Measurements from ENCODE around the gene CPSF4L. TPM values are rescaled to one million over a fixed set of nuclear protein-coding genes. Genes with fewer than 3 reads are reported as not detected.
"Not testable (repeated sequence)": the region's sequence is repeated elsewhere in the genome, so short reads cannot be mapped to it uniquely, and the experiment has no call there.

CPSF4L gene, protein sequence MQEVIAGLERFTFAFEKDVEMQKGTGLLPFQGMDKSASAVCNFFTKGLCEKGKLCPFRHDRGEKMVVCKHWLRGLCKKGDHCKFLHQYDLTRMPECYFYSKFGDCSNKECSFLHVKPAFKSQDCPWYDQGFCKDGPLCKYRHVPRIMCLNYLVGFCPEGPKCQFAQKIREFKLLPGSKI
- not detected for total RNA-seq
- polyA plus RNA-seq = not detected
- long read RNA-seq, donor 1 = 0 reads
- long read RNA-seq, donor 2 = 0 reads
- long read RNA-seq, donor 3 = 0 reads

DNA sequence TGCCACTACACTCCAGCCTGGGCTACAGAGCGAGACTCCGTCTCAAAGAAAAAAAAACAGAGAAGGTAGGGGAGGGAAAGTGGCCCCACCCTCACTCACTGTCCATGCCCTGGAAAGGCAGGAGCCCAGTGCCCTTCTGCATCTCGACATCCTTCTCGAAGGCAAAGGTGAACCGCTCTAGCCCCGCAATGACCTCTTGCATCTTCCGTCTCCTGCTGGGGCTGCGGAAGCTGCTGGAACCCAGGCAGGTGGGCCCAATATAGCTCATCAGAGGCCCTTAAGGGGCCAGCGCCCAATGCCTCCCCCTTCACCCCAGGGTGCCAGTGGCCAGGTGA is at the start of gene CPSF4L:
Gene CPSF4L, minus strand, starts transcription at position 264 of the 335 bp plus-strand sequence. Its CDS starts 62 bp downstream, at position 202.
- intact Hi-C loops (cut with DNase I) = no loop called here
- Histone ChIP-seq H3K9me3 (no peaks in the 10 kb centered on the region), H3K4me1 (peaks cover 0 to 6% (median 0%) of the 10 kb centered on the region in 12 donors), H3K27me3 (no peaks in the 10 kb centered on the region), H3K4me3 (no peak within 1 kb of the TSS), H3K36me3 (no peaks in the 10 kb centered on the region), H3K27ac (peak within 1 kb of the TSS in 1 of 12 donors; percentile 24)
- no peak for TF ChIP-seq POLR2A (IDR thresholded peaks at IDR 0.05)
- TF ChIP-seq, protein P1, sequence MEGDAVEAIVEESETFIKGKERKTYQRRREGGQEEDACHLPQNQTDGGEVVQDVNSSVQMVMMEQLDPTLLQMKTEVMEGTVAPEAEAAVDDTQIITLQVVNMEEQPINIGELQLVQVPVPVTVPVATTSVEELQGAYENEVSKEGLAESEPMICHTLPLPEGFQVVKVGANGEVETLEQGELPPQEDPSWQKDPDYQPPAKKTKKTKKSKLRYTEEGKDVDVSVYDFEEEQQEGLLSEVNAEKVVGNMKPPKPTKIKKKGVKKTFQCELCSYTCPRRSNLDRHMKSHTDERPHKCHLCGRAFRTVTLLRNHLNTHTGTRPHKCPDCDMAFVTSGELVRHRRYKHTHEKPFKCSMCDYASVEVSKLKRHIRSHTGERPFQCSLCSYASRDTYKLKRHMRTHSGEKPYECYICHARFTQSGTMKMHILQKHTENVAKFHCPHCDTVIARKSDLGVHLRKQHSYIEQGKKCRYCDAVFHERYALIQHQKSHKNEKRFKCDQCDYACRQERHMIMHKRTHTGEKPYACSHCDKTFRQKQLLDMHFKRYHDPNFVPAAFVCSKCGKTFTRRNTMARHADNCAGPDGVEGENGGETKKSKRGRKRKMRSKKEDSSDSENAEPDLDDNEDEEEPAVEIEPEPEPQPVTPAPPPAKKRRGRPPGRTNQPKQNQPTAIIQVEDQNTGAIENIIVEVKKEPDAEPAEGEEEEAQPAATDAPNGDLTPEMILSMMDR (IDR thresholded peaks at IDR 0.05) = no peak
- DNase-seq (no peak), ATAC-seq (no peak)
- 88 to 98% (median 94%) methylated on average over 8 to 9 of the region's 9 CpGs for WGBS, 4 donors

DNA sequence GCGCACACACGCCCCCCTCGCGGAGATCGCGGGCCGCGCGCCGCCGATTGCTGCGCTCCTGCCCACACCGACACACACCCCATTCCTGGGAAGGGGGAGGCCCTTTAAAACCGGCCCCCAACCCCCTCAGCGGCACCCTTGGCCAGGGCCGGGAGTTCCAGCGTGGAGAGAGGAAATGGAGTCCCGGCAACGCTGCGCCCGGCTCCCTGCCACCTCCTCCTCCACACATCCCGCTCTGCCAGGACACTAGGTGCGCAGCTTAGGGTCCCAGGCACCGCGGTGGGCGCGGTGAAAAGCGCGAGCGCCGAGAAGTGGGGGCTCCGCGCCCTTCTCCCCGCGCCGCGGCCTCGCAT is 49.7 kb upstream of the CPSF4L start:
- Histone ChIP-seq H3K36me3 (no peaks in the 10 kb centered on the region), H3K27ac (peak overlapping the region; percentile 94 to 100 (median 98)), H3K4me1 (peaks cover 12 to 48% (median 42%) of the 10 kb centered on the region in 12 donors), H3K4me3 (peak overlapping the region; percentile 87 to 100 (median 94)), H3K27me3 (no peaks in the 10 kb centered on the region), H3K9me3 (no peaks in the 10 kb centered on the region)
- peak; percentile 1 to 22 (median 20) for ATAC-seq
- DNase-seq = peak in 4 of 5 donors; percentile 58 to 81 (median 59)
- 0 to 1% (median 0%) methylated on average over 24 to 38 of the region's 38 CpGs for WGBS, 4 donors
- TF ChIP-seq POLR2A (IDR thresholded peaks at IDR 0.05) = no peak
- TF ChIP-seq, protein P1 (IDR thresholded peaks at IDR 0.05) = no peak
- intact Hi-C loops (cut with DNase I) = loop anchor here in 9 of 10 donors (2.0 to 10.0 kb wide), 7 partner anchors 19 to 57 kb away; no protein-coding TSS in a partner anchor

DNA sequence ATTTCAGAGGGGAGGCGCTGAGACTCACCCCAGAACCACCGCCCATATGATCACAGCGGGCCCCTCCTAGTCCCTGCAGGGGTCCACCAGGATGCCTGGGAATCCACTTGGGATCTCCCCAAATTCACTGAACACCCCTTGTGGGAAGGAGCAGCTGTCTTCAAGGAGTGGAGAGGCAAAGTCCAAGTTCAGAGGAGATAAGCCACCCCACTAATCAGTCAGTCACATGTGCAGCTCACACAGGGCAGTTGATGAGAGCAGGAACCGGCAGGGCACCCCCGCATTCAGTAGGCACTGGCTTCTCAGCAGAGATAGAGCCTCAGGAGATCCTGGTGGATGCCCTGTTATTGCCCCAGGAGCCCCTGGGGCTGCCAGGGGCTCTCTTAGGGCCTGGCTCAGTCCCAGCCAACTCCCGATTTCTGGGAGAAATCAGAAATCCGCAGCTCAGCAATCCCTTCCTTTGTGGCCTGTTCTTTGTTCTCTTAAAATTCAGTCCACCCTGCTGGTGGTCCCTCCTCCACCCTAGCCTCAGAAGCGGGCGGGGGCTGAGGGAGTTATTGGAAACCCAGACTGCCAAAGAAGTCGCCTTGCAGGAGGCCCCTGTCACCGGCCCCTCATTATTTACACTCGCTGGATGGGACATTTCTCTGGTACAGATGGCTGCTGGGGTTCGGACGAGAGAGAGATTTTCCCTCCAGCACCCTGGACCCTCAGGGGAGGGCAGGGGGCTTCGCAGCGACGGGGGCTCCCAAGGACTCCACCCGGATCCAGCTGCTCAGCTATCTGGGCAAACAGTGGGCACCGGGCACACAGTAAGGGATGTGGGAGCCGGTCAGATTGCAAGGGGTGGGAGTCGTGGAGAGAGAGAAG is 48.3 kb upstream of the CPSF4L start:
- DNase-seq = peak in 1 of 5 donors; percentile 45
- no peak for ATAC-seq
- H3K4me1 ChIP-seq = peaks cover 19 to 62% (median 56%) of the 10 kb centered on the region in 12 donors
- intact Hi-C loops (cut with DNase I) = loop anchor here in 9 of 10 donors (1.0 to 10.0 kb wide), 8 partner anchors 17 to 59 kb away; no protein-coding TSS in a partner anchor
- no peaks in the 10 kb centered on the region for H3K36me3 ChIP-seq
- H3K27me3 ChIP-seq = no peaks in the 10 kb centered on the region
- no peaks in the 10 kb centered on the region for H3K9me3 ChIP-seq
- TF ChIP-seq, protein P1 (IDR thresholded peaks at IDR 0.05) = no peak
- peak in 1 of 2 donors; percentile 10 for TF ChIP-seq POLR2A (IDR thresholded peaks at IDR 0.05)
- 10 to 15% (median 14%) methylated on average over 19 to 21 of the region's 21 CpGs for WGBS, 4 donors
- H3K27ac ChIP-seq = peak overlapping the region; percentile 94 to 100 (median 98)
- H3K4me3 ChIP-seq = peak overlapping the region; percentile 87 to 100 (median 94)

DNA sequence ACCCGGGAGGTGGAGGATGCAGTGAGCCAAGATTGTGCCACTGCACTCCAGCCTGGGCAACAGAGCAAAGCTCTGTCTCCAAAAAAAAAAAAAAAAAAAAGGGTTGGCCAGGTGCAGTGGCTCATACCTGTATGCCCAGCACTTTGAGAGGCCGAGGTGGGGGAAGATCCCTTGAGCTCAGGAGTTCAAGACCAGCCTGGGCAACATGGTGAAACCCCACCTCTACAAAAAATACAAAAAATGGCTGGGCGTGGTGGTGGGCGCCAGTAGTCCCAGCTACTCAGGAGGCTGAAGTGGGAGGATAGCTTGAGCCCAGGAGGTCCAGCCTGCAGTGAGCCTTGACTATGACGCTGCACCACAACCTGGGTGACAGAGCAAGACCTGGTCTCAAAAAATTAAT is 47.3 kb upstream of the CPSF4L start:
- 65 to 83% (median 74%) methylated on average over 5 of the region's 5 CpGs for WGBS, 4 donors
- H3K4me3 ChIP-seq = peak overlapping the region in 11 of 12 donors; percentile 87 to 100 (median 95)
- intact Hi-C loops (cut with DNase I) = loop anchor here in 2 of 10 donors (2.0 to 10.0 kb wide), 2 partner anchors 16 to 54 kb away; no protein-coding TSS in a partner anchor
- H3K27me3 ChIP-seq, H3K36me3 ChIP-seq, H3K9me3 ChIP-seq, DNase-seq, ATAC-seq: not testable (repeated sequence)
- peaks cover 20 to 72% (median 65%) of the 10 kb centered on the region in 12 donors for H3K4me1 ChIP-seq
- H3K27ac ChIP-seq = peak overlapping the region; percentile 94 to 100 (median 98)

Measured in heart left ventricle (tissue), 16 donors.